ENCODE data around the gene RAP1GAP.

DNA sequence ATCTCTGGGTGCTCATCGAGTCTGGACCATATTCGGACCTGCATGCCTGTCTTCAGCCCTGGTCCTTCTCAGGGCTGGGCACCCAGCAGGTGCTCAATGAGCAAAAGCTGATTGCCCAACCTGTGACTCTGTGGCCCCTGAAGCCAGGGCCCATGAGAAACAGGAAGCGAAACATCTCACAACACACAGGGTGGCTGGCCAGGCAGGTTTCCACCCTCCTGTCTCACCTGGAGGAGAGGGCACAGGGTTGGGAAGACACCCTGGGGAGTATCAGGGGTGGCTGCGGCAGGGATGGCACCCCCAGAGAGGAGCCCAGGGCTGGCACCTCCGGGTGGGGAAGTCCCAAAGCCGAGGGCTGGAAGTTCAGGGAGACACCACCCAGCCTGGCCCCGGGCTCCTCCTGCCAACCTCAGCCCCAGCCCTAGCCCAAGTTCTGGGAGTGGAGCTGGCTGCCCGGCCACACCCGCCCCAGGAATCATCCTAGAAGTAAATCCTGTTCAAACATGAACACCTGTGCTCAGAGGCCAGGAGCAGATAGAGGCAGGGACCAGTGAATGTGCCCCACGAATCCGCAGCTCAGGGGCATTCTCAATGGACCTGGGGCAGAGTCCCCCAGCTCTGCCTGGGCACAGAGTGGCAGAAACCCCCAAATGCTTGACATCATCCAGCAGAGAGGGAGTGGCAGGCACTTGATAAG, 54.6 kb downstream of the RAP1GAP start:
- TF ChIP-seq, protein P1, sequence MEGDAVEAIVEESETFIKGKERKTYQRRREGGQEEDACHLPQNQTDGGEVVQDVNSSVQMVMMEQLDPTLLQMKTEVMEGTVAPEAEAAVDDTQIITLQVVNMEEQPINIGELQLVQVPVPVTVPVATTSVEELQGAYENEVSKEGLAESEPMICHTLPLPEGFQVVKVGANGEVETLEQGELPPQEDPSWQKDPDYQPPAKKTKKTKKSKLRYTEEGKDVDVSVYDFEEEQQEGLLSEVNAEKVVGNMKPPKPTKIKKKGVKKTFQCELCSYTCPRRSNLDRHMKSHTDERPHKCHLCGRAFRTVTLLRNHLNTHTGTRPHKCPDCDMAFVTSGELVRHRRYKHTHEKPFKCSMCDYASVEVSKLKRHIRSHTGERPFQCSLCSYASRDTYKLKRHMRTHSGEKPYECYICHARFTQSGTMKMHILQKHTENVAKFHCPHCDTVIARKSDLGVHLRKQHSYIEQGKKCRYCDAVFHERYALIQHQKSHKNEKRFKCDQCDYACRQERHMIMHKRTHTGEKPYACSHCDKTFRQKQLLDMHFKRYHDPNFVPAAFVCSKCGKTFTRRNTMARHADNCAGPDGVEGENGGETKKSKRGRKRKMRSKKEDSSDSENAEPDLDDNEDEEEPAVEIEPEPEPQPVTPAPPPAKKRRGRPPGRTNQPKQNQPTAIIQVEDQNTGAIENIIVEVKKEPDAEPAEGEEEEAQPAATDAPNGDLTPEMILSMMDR (IDR thresholded peaks at IDR 0.05), result no peak
- no peak for TF ChIP-seq POLR2A (IDR thresholded peaks at IDR 0.05)

Data from vagina (tissue), 2 donors.